ENCODE results near the gene NXN.

- TF ChIP-seq EP300 (IDR thresholded peaks at IDR 0.05) (no peak), CTCF (IDR thresholded peaks at IDR 0.05) (no peak)
Observed at GRCh38 chr17:992933-993332, 13.4 kb upstream of the NXN start.

Data from tibial nerve (tissue), 4 donors.